ENCODE data around the gene SHC3.

SHC3 gene

GRCh38 chr9:89059925-89060506 lies 118.6 kb downstream of the SHC3 start:
- Histone ChIP-seq H3K4me3 (ENCODE audit: severe bottlenecking) (no peak overlapping the region), H3K27me3 (ENCODE audit: insufficient read depth, poor library complexity, severe bottlenecking) (no peaks in the 10 kb centered on the region), H3K36me3 (ENCODE audit: low read depth) (no peaks in the 10 kb centered on the region), H3K27ac (ENCODE audit: poor library complexity, severe bottlenecking) (no peak overlapping the region), H3K4me1 (ENCODE audit: insufficient read depth, poor library complexity, severe bottlenecking) (no peaks in the 10 kb centered on the region), H3K9me3 (ENCODE audit: severe bottlenecking) (no peaks in the 10 kb centered on the region)
- ATAC-seq (ENCODE audit: low read depth) = no peak
- DNase-seq (ENCODE audit: low spot score) = no peak
- TF ChIP-seq CTCF (IDR thresholded peaks at IDR 0.05; ENCODE audit: poor library complexity, severe bottlenecking) = no peak

GRCh38 chr9:89058906-89059305 lies 119.7 kb downstream of the SHC3 start:
- H3K9me3 ChIP-seq (ENCODE audit: severe bottlenecking) = no peaks in the 10 kb centered on the region
- H3K36me3 ChIP-seq (ENCODE audit: low read depth) = no peaks in the 10 kb centered on the region
- TF ChIP-seq CTCF (IDR thresholded peaks at IDR 0.05; ENCODE audit: poor library complexity, severe bottlenecking) = no peak
- no peaks in the 10 kb centered on the region for H3K27me3 ChIP-seq (ENCODE audit: insufficient read depth, poor library complexity, severe bottlenecking)
- DNase-seq (ENCODE audit: low spot score) (no peak), ATAC-seq (ENCODE audit: low read depth) (no peak)
- no peaks in the 10 kb centered on the region for H3K4me1 ChIP-seq (ENCODE audit: insufficient read depth, poor library complexity, severe bottlenecking)
- no peak overlapping the region for H3K27ac ChIP-seq (ENCODE audit: poor library complexity, severe bottlenecking)
- no peak overlapping the region for H3K4me3 ChIP-seq (ENCODE audit: severe bottlenecking)

GRCh38 chr9:89054865-89055495 lies 123.6 kb downstream of the SHC3 start:
- no peak for DNase-seq (ENCODE audit: low spot score)

GRCh38 chr9:89053301-89053700 lies 125.3 kb downstream of the SHC3 start:
- H3K27me3 ChIP-seq (ENCODE audit: insufficient read depth, poor library complexity, severe bottlenecking) = no peaks in the 10 kb centered on the region
- H3K36me3 ChIP-seq (ENCODE audit: low read depth) = no peaks in the 10 kb centered on the region
- no peak for TF ChIP-seq CTCF (IDR thresholded peaks at IDR 0.05; ENCODE audit: poor library complexity, severe bottlenecking)
- no peak overlapping the region for H3K27ac ChIP-seq (ENCODE audit: poor library complexity, severe bottlenecking)
- ATAC-seq (ENCODE audit: low read depth) = no peak
- H3K4me3 ChIP-seq (ENCODE audit: severe bottlenecking) = no peak overlapping the region
- no peak for DNase-seq (ENCODE audit: low spot score)
- no peaks in the 10 kb centered on the region for H3K4me1 ChIP-seq (ENCODE audit: insufficient read depth, poor library complexity, severe bottlenecking)
- H3K9me3 ChIP-seq (ENCODE audit: severe bottlenecking) = no peaks in the 10 kb centered on the region

More at GRCh38 chr9:89054865-89055495, 123.6 kb downstream of the SHC3 start:
- Histone ChIP-seq H3K9me3 (ENCODE audit: severe bottlenecking) (no peaks in the 10 kb centered on the region), H3K4me3 (ENCODE audit: severe bottlenecking) (no peak overlapping the region), H3K27ac (ENCODE audit: poor library complexity, severe bottlenecking) (no peak overlapping the region), H3K27me3 (ENCODE audit: insufficient read depth, poor library complexity, severe bottlenecking) (no peaks in the 10 kb centered on the region), H3K4me1 (ENCODE audit: insufficient read depth, poor library complexity, severe bottlenecking) (no peaks in the 10 kb centered on the region), H3K36me3 (ENCODE audit: low read depth) (no peaks in the 10 kb centered on the region)
- ATAC-seq (ENCODE audit: low read depth) = no peak
- no peak for TF ChIP-seq CTCF (IDR thresholded peaks at IDR 0.05; ENCODE audit: poor library complexity, severe bottlenecking)

GRCh38 chr9:89052470-89053097 lies 126.0 kb downstream of the SHC3 start:
- TF ChIP-seq CTCF (IDR thresholded peaks at IDR 0.05; ENCODE audit: poor library complexity, severe bottlenecking) = no peak
- no peak for ATAC-seq (ENCODE audit: low read depth)
- no peak overlapping the region for H3K4me3 ChIP-seq (ENCODE audit: severe bottlenecking)
- no peak overlapping the region for H3K27ac ChIP-seq (ENCODE audit: poor library complexity, severe bottlenecking)
- no peaks in the 10 kb centered on the region for H3K36me3 ChIP-seq (ENCODE audit: low read depth)
- H3K9me3 ChIP-seq (ENCODE audit: severe bottlenecking) = no peaks in the 10 kb centered on the region
- H3K4me1 ChIP-seq (ENCODE audit: insufficient read depth, poor library complexity, severe bottlenecking) = no peaks in the 10 kb centered on the region
- no peaks in the 10 kb centered on the region for H3K27me3 ChIP-seq (ENCODE audit: insufficient read depth, poor library complexity, severe bottlenecking)
- DNase-seq (ENCODE audit: low spot score) = no peak

Measured in RWPE2 (cell line).